Esophagus (tissue), 2 donors: ENCODE data around the gene HIBCH. TPM values are rescaled to one million over a fixed set of nuclear protein-coding genes. Genes with fewer than 3 reads are reported as not detected.
A peak's percentile ranks its signal among the peaks of the same experiment; 100 is the strongest.

Source experiments
- H3K27ac ChIP-seq, 2 donors: one replicate each; pipeline ENCODE4 v1.5.1; 2013; ENCODE audit warnings: low read depth in 2 of 2, mild to moderate bottlenecking in 2 of 2, inconsistent platforms in 1 of 2, low read length in 1 of 2, moderate library complexity in 1 of 2
- H3K27me3 ChIP-seq, 2 donors: one replicate each; pipeline ENCODE4 v1.6.1; 2013; ENCODE audit warnings: low read length in 2 of 2, control low read depth in 1 of 2, mild to moderate bottlenecking in 1 of 2; ENCODE audit not compliant: insufficient read depth in 2 of 2, control insufficient read depth in 1 of 2
- H3K36me3 ChIP-seq, 2 donors: one replicate each; pipeline ENCODE4 v1.6.1; 2013; ENCODE audit warnings: low read length in 1 of 2; ENCODE audit not compliant: control insufficient read depth in 2 of 2, insufficient read depth in 2 of 2
- H3K4me1 ChIP-seq, 2 donors: one replicate each; pipeline ENCODE4 v1.6.1; 2013; ENCODE audit warnings: low read length in 1 of 2; ENCODE audit not compliant: control insufficient read depth in 2 of 2, insufficient read depth in 2 of 2
- H3K4me3 ChIP-seq, 2 donors: one replicate each; pipeline ENCODE4 v1.5.1; 2013; ENCODE audit warnings: low read length in 2 of 2, mild to moderate bottlenecking in 2 of 2, low read depth in 1 of 2, moderate library complexity in 1 of 2
- H3K9me3 ChIP-seq, 2 donors: one replicate each; pipeline ENCODE4 v1.6.1; 2013; ENCODE audit warnings: mild to moderate bottlenecking in 2 of 2, low read depth in 1 of 2, low read length in 1 of 2, moderate library complexity in 1 of 2; ENCODE audit not compliant: control insufficient read depth in 2 of 2, insufficient read depth in 1 of 2
- WGBS, 2 donors: extraction: QIAGEN DNeasy Blood & Tissue Kit; methylation state at CpG; one replicate each; pipeline ENCODE4 v1.1.7; 2013; 5-methylcytosine and 5-hydroxymethylcytosine counted together
- polyA plus RNA-seq, 2 donors: library from polyadenylated mRNA; stranded (reverse); fragments of 200-250 nt; gene quantifications; one replicate each; pipeline ENCODE4 v1.2.3, GENCODE V29; 2013
- donor health status: healthy with polysubstance abuse.
- donor health status: Bipolar disorder and iron deficiency.

Gene HIBCH
- polyA plus RNA-seq, 2 donors, result 17.5 to 32.4 TPM

DNA sequence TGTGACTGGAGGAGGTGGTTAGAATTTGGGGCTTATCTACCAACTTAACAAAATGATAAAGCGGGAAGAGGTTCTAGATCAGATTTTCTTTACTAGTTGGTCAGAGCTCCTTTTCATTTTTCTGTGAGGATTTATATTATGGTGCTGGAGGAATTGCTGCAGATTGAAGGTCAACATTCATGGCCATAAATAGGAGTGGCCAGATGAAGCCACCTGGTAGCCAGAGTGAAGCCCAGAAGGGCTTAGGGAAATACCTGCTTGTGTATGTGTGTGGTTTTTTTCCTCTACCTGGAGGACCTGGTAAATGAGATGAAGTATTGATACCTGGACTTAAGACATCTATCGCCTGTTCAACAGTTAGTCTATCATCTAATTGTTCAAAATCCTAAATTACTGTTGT lies 134.2 kb downstream of the HIBCH start:
- no peaks in the 10 kb centered on the region for H3K27me3 ChIP-seq
- H3K9me3 ChIP-seq, result no peaks in the 10 kb centered on the region
- no peak overlapping the region for H3K27ac ChIP-seq
- no peaks in the 10 kb centered on the region for H3K36me3 ChIP-seq
- H3K4me3 ChIP-seq, result no peak overlapping the region
- WGBS, 2 donors, result 92 to 98% methylated on average over 2 of the region's 2 CpGs
- peaks cover 0 to 1% of the 10 kb centered on the region in 2 donors for H3K4me1 ChIP-seq

DNA sequence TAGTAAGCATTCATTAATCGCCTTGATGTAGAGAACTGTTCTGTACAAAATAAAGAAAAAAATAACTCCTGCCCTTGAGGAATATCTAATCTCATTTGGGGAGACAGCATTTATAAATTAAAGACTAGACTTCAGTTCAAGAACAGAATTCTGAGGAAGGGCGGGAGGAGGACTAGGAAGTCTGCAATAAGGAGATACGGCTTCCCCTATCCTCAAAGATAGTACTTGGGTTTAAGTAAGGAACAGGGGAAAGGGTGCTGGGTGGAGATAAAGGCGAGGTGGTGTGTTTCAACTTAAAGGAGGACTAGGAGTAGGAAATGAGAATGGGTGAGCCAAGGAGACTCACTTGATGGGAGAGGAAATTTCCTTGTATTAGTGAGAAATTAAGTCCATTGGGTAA lies 135.2 kb downstream of the HIBCH start:
- 81 to 84% methylated on average over 4 of the region's 4 CpGs for WGBS, 2 donors
- Histone ChIP-seq H3K4me3 (no peak overlapping the region), H3K27ac (no peak overlapping the region)

DNA sequence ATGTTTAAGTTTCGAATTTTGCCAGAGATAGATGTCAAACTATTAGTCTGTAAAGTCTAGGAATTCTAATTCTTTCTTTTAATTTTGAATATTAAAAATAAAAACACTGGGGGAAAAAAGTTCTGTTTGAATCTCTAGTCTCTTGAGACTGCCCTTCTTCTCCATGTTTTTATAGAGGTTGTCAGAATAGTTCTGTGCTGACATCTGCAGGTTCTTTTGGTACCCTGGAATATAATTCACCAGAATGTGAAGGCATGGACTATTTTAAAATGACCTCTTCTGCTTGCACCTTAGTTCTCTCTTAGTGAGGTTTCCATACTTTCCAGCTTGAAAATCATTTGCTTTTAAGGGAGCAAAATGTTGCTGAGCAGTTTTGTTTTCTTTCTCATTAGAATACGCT lies 136.1 kb downstream of the HIBCH start:
- no peaks in the 10 kb centered on the region for H3K27me3 ChIP-seq
- H3K27ac ChIP-seq, result no peak overlapping the region
- H3K9me3 ChIP-seq, result no peaks in the 10 kb centered on the region

More for the DNA sequence above, 135.2 kb downstream of the HIBCH start:
- Histone ChIP-seq H3K4me1 (peaks cover 0 to 5% of the 10 kb centered on the region in 2 donors), H3K36me3 (no peaks in the 10 kb centered on the region), H3K9me3 (no peaks in the 10 kb centered on the region), H3K27me3 (no peaks in the 10 kb centered on the region)

DNA sequence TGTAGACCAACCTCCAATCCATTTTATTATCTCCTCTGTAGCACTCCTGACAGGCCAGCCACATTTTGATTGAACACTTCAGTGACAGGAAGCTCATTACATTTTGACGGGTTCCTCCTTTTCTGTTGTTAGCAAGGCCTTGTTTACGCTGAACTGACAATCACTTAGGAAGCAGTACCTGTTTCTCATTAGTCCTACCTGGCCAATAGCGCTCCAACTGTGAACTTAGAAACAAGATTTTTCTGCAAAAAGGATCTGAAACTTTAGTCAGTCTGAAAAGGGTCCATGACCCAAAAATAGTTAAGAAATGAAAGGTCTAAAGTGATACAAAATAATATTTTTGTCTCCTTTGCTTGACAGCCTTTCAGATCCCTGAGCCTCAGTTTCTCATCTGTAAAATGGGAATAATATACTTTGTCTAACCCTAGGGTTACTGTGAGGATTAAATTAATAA lies 137.5 kb downstream of the HIBCH start:
- Histone ChIP-seq H3K36me3 (no peaks in the 10 kb centered on the region), H3K27me3 (no peaks in the 10 kb centered on the region), H3K27ac (no peak overlapping the region), H3K4me1 (peaks cover 0 to 8% of the 10 kb centered on the region in 2 donors), H3K9me3 (no peaks in the 10 kb centered on the region), H3K4me3 (no peak overlapping the region)
- WGBS, 2 donors, result 75% methylated on average over 3 of the region's 3 CpGs

More for the DNA sequence above, 136.1 kb downstream of the HIBCH start:
- Histone ChIP-seq H3K36me3 (no peaks in the 10 kb centered on the region), H3K4me1 (peaks cover 0 to 5% of the 10 kb centered on the region in 2 donors), H3K4me3 (no peak overlapping the region)
- WGBS, 2 donors, result 70 to 82% methylated on average over 2 of the region's 2 CpGs

DNA sequence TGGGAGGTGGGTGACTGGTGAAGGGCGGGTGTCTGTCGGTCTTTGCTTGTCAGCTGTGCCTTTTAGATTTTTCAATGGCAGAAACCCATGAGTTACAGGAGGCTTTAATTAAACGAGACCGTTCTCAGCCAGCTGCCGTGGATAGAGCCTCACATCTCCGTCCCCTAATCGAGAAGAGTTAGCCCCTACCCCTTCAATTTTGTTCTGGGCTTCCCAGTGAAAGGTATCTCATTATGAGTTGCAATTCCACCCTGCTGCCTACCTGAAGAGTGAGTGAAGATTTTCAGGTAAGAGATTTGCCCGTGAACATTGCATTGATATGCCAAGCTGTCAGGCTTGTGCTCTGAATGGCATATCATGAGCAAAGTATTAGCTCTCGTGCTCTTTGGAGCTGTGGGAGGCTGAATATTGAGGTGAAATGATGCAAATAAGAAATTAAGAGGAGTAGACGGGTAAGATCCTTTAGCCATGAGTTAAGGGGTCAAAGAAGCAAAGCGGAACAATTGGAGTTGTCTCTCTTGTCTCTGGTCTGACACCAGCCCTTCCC lies 138.4 kb downstream of the HIBCH start:
- Histone ChIP-seq H3K27ac (peak overlapping the region; percentile 73), H3K9me3 (no peaks in the 10 kb centered on the region), H3K4me1 (peaks cover 0 to 8% of the 10 kb centered on the region in 2 donors), H3K36me3 (no peaks in the 10 kb centered on the region), H3K27me3 (no peaks in the 10 kb centered on the region), H3K4me3 (peak overlapping the region; percentile 71 to 86)
- WGBS, 2 donors, result 18 to 20% methylated on average over 11 of the region's 11 CpGs

DNA sequence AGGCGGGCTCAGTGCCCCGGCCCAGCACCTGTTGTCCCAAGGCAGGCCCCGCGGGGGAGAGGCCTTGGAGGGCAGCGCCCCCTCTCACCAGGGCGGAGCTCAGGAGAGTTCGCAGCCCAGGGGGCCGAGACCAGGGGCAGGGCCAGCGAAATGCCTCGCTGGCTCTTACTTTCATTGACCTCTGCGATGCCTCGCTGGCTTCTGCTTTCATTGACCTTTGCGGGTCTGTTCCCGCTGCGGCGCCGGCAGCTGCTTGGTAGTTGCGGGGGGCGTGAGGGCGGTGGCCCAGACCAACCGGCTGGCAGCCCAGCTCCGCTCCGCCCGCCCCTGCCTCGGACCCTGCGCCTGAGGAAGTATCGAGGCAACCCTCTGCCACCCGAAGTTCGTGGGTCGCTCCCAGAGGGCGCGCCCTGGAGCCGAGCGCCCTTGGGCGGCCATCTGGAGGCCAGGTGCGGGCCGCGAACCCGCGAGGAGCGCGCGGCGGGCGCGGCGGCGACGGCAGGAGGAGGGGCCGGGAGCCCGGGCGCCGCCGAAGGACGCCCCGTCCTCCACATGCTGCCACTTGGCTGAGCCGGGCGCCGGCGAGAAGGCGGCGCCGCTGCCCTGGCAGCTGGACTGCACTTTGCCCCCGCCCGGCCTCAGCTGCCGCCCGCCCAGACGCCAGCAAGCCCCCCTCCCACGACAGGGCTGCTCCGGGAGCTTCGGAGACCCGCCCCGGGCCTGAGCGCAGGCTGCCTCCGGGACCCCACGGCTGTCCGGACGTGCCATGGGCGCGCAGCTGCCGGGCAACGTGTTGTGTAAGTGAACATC lies 139.1 kb downstream of the HIBCH start:
- H3K4me1 ChIP-seq, result peaks cover 0 to 8% of the 10 kb centered on the region in 2 donors
- no peaks in the 10 kb centered on the region for H3K36me3 ChIP-seq
- H3K9me3 ChIP-seq, result no peaks in the 10 kb centered on the region
- 0 to 1% methylated on average over 62 to 82 of the region's 82 CpGs for WGBS, 2 donors
- H3K27me3 ChIP-seq, result no peaks in the 10 kb centered on the region
- H3K27ac ChIP-seq, result peak overlapping the region; percentile 73
- peak overlapping the region; percentile 71 to 86 for H3K4me3 ChIP-seq

DNA sequence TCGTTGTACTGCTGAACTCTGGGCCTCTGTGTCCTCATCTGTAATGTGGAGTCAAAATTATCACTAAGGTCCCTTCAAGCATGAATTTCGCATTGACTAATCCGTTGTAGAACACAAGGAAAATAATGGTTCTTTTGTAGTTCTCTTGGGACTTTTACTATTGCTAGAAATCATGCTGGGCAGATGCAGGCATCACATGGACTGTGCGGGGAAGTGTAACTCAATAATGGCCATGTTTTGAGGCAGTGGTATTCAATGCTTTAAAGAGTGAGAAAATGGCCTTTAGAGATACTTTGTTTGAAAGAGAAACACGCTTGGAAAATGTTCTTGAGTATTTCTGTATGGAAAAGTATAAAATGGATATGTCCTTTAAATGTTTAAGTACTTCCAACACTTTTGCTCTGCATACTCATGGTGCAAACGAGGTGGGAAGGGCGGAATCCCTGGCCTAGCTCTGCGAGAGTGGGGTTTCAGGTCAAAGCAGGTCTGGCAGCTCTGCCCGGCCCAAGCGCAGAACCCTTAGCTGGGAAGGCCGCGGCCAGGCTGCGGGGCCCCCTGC lies 139.8 kb downstream of the HIBCH start:
- Histone ChIP-seq H3K4me1 (peaks cover 0 to 8% of the 10 kb centered on the region in 2 donors), H3K36me3 (no peaks in the 10 kb centered on the region), H3K4me3 (peak overlapping the region; percentile 71 to 86), H3K27ac (no peak overlapping the region), H3K9me3 (no peaks in the 10 kb centered on the region), H3K27me3 (no peaks in the 10 kb centered on the region)
- WGBS, 2 donors, result 39 to 51% methylated on average over 10 to 13 of the region's 13 CpGs

DNA sequence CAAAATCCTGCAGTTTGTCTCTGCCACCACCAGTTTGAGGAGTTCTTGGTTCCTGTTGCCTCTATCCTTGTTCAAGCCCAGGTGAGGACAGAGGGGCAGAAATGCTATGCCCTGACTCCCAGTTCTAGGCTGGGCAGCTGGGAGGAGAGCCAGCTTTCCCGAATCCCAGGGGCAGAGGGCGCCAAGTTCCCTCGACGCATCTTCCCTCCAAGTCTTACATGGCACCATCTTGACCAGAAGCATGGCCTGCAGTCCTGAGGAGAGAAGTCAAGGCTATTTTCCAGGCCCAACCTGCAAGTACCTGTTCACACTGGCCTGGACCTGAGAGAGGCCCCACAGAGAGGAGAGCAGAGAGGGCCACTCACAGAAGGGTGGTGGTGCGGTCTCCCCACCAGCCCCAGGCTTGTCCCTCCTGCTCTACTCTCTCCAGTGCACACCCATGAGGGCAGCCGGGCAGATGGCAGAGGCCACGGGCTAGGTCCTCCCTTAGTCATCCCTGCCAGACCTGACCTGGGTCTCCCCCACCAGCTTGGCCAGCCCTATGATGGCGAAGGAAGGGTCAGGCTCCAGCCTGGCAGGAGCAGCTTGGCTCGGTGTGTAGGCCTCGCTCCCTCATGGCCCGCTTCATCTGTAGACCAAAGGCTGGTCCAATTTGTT lies 141.4 kb downstream of the HIBCH start:
- WGBS, 2 donors, result 96 to 97% methylated on average over 11 of the region's 11 CpGs

DNA sequence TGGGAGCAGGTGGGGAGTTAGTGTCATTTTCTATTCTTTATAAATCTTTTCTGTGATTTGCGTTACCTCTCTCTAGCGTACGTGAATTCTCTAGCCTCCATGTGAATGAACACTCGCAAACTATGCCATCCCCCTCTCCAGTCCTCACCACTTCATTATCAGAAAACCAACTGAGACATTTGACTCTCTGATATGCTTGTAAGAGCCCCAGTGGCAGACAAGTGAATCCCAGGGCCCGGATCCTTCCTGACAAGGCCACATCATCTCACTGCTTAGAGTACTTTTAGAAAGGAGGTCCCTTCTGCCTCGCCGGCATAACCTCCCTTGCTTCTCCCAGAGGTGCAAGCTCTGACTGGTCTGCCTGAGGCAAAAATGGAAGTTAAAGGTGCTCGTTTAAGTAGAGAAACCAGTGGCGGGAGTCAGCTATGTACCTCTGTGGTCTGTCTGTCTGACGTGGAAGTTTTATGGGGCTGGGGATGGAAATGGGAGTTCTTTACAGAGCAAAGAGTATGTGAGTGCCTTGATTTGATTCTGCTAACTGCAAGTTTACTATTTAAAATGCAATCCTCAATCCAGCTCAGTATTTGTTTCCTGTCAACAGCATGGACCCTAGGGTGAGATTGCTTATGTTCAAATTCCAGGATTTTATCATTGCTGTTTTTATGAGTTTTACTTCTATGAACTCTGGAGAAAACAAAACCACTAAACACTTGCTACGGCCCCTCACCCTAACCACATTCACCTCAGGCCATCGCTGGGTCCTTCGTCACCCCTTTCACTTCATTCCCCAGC lies 142.2 kb downstream of the HIBCH start:
- Histone ChIP-seq H3K4me3 (no peak overlapping the region), H3K4me1 (peaks cover 0 to 8% of the 10 kb centered on the region in 2 donors), H3K27ac (no peak overlapping the region), H3K9me3 (peaks cover 0 to 3% of the 10 kb centered on the region in 2 donors), H3K36me3 (no peaks in the 10 kb centered on the region), H3K27me3 (no peaks in the 10 kb centered on the region)
- 88 to 90% methylated on average over 13 of the region's 13 CpGs for WGBS, 2 donors

More for the DNA sequence above, 141.4 kb downstream of the HIBCH start:
- Histone ChIP-seq H3K4me1 (peaks cover 0 to 8% of the 10 kb centered on the region in 2 donors), H3K4me3 (no peak overlapping the region), H3K9me3 (peaks cover 0 to 3% of the 10 kb centered on the region in 2 donors), H3K27ac (no peak overlapping the region), H3K27me3 (no peaks in the 10 kb centered on the region), H3K36me3 (no peaks in the 10 kb centered on the region)
